Neutrophil (primary cell): ENCODE measurements around the gene PRKRA.
"Not testable (repeated sequence)": the region's sequence is repeated elsewhere in the genome, so short reads cannot be mapped to it uniquely, and the experiment has no call there.

Experiments
- H3K27ac ChIP-seq: fragments of 200-600 bp; sonication (generic); 2 replicates; pipeline ENCODE4 v1.5.1; 2016; ENCODE audit warnings: mild to moderate bottlenecking, moderate library complexity
- H3K27me3 ChIP-seq: fragments of 200-600 bp; sonication (generic); 2 replicates; pipeline ENCODE4 v1.6.0; 2016; ENCODE audit warnings: mild to moderate bottlenecking
- H3K36me3 ChIP-seq: fragments of 200-600 bp; sonication (generic); 2 replicates; pipeline ENCODE4 v1.5.1; 2017
- H3K4me1 ChIP-seq, 2 experiments: fragments of 200-600 bp in 1 of 2; sonication (generic) in 1 of 2; 1 replicate in 1 of 2; 2 replicates in 1 of 2; pipeline versions ENCODE4 v1.5.1 to v1.6.1; 2013 to 2016; ENCODE audit warnings: low read depth in 1 of 2, low read length in 1 of 2, mild to moderate bottlenecking in 1 of 2, moderate library complexity in 1 of 2; ENCODE audit not compliant: control insufficient read depth in 1 of 2, insufficient read depth in 1 of 2
- H3K4me3 ChIP-seq, 2 experiments: fragments of 200-600 bp in 1 of 2; sonication (generic) in 1 of 2; 1 replicate in 1 of 2; 2 replicates in 1 of 2; pipeline ENCODE4 v1.5.1; 2013 to 2016; ENCODE audit warnings: low read depth in 1 of 2, low read length in 1 of 2, mild to moderate bottlenecking in 1 of 2, moderate library complexity in 1 of 2
- H3K9me3 ChIP-seq: fragments of 200-600 bp; sonication (generic); 2 replicates; pipeline ENCODE4 v1.5.1; 2016
- TF ChIP-seq, protein P1 (sequence below): fragments of 200-600 bp; sonication (generic); IDR thresholded peaks from 2 replicates; pipeline ENCODE4 v1.5.1; 2016; ENCODE audit warnings: antibody characterized with exemption

The PRKRA gene

DNA sequence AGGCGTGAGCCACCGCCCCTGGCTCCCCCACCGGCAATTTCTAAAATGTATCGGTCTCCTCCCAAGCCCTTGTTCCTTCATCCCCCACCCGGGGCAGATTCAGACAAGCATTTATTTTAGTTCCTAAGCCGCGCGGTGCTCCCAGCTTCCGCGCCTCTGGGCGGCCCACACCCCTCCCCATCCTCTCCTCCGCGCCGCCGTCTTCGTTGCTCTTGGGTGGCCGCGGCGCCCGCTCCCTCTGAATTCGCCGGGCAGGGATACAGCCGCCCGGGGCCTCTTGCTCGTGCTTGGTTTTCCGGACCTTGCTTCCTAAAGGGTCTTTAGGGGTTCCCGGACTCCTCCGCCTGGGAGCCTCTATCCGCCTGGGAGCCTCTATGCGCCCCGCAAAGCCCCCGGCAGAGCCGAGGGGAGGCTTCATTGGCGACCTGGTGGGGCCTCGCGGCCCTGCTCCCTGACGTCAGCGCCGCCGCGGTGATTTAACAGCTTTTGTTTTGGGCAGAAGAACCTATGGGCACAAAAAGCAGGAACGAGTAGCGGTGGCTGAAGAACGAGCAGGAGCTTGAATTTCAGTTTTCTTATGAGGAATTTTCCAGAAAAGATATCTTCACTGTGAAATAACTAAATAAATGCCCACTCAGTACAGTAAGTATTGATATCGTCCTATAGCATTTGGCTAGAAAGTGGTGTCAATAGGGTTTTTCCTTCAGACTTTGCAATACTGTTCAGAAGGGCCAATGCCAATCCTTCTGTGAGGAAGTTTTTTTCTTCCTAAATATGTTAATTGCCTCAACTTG lies 37.3 kb downstream of the PRKRA start:
- Histone ChIP-seq H3K36me3 (no peaks in the 10 kb centered on the region), H3K27ac (peak overlapping the region; percentile 78), H3K4me1 (peaks cover 17 to 19% of the 10 kb centered on the region in 2 experiments), H3K4me3 (peak overlapping the region; percentile 59 to 65), H3K27me3 (no peaks in the 10 kb centered on the region), H3K9me3 (no peaks in the 10 kb centered on the region)
- TF ChIP-seq, protein P1, sequence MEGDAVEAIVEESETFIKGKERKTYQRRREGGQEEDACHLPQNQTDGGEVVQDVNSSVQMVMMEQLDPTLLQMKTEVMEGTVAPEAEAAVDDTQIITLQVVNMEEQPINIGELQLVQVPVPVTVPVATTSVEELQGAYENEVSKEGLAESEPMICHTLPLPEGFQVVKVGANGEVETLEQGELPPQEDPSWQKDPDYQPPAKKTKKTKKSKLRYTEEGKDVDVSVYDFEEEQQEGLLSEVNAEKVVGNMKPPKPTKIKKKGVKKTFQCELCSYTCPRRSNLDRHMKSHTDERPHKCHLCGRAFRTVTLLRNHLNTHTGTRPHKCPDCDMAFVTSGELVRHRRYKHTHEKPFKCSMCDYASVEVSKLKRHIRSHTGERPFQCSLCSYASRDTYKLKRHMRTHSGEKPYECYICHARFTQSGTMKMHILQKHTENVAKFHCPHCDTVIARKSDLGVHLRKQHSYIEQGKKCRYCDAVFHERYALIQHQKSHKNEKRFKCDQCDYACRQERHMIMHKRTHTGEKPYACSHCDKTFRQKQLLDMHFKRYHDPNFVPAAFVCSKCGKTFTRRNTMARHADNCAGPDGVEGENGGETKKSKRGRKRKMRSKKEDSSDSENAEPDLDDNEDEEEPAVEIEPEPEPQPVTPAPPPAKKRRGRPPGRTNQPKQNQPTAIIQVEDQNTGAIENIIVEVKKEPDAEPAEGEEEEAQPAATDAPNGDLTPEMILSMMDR = no peak

DNA sequence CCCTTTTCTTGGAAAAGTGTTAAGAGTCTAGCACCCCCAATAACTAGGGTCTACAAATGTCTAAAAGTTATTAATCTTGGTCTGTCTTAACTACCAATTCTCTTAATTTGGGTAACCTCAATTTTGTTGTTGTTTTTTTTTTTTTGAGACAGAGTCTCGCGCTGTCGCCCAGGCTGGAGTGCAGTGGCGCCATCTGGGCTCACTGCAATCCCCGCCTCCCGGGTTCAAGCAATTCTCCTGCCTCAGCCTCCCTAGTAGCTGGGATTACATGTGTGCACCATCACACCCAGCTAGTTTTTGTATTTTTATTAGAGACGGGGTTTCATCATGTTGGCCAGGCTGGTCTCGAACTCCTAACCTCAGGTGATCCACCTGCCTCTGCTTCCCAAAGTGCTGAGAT lies 38.5 kb downstream of the PRKRA start:
- H3K27ac ChIP-seq, H3K27me3 ChIP-seq, H3K4me3 ChIP-seq, H3K36me3 ChIP-seq, H3K9me3 ChIP-seq: not testable (repeated sequence)
- peaks cover 17 to 19% of the 10 kb centered on the region in 2 experiments for H3K4me1 ChIP-seq

DNA sequence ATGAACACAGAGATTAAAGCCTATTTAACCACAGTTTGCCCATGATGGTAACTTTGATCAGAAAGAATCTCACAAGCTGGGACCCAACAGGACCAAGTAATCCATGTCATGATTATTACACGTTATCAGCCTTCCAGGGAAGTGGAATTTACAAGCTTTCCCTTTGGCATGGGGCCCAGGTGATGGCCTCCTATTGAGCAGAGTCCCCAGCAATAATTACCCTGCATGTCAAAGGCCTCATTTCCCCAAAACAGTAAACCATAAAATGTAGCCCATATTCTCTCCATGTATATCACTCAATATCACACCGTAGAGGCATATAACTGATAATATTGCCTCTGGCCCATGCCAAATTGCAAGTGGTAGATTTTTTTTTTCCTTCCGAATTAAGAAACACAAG lies 38.9 kb downstream of the PRKRA start:
- no peak overlapping the region for H3K4me3 ChIP-seq
- no peak overlapping the region for H3K27ac ChIP-seq
- no peaks in the 10 kb centered on the region for H3K27me3 ChIP-seq
- no peaks in the 10 kb centered on the region for H3K9me3 ChIP-seq
- no peaks in the 10 kb centered on the region for H3K36me3 ChIP-seq
- peaks cover 17 to 19% of the 10 kb centered on the region in 2 experiments for H3K4me1 ChIP-seq
- TF ChIP-seq, protein P1 = no peak

DNA sequence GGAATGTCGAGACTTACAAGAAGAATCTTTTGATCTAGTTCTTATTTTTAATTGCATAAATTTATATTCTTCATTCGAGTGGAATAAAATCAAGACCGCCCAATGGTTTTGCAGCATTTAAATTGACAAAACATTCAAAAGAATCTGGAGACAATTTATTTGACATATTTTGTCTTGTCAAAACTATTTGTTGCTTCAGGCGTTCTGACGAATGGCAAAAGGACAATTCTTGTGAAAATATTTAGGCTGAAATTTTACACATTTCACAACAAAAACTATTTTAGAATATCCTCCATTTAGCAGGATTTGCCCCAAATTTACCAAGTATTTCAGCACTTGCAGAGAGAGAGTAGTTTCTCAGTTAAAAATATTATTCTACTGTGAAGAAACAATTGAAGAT lies 41.7 kb downstream of the PRKRA start:
- no peaks in the 10 kb centered on the region for H3K9me3 ChIP-seq
- H3K27me3 ChIP-seq = no peaks in the 10 kb centered on the region
- peaks cover 11% of the 10 kb centered on the region in 2 experiments for H3K4me1 ChIP-seq
- no peak overlapping the region for H3K4me3 ChIP-seq
- TF ChIP-seq, protein P1 = no peak
- no peak overlapping the region for H3K27ac ChIP-seq
- no peaks in the 10 kb centered on the region for H3K36me3 ChIP-seq

DNA sequence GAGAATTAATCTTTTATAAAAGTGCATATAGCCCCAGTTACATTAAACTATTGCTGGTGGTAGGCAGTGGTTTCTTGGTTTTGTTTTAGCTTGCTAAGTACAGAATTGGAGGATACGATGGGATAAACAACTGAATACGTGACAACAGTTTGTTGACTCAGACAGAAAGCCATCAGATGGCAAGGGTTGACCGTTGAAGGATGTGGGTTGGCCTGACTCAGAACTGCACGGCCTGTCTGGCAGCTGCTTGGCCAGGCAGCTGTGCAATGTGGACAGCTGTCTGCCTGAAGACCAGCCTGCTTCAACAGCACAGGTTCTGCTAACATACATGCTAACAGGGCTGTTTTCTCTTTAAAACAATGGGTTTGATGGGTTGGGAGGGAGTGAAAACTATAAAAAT lies 46.6 kb downstream of the PRKRA start:
- Histone ChIP-seq H3K4me3 (no peak overlapping the region), H3K27ac (no peak overlapping the region), H3K4me1 (no peaks in the 10 kb centered on the region), H3K36me3 (no peaks in the 10 kb centered on the region), H3K9me3 (no peaks in the 10 kb centered on the region), H3K27me3 (no peaks in the 10 kb centered on the region)
- TF ChIP-seq, protein P1 = no peak

DNA sequence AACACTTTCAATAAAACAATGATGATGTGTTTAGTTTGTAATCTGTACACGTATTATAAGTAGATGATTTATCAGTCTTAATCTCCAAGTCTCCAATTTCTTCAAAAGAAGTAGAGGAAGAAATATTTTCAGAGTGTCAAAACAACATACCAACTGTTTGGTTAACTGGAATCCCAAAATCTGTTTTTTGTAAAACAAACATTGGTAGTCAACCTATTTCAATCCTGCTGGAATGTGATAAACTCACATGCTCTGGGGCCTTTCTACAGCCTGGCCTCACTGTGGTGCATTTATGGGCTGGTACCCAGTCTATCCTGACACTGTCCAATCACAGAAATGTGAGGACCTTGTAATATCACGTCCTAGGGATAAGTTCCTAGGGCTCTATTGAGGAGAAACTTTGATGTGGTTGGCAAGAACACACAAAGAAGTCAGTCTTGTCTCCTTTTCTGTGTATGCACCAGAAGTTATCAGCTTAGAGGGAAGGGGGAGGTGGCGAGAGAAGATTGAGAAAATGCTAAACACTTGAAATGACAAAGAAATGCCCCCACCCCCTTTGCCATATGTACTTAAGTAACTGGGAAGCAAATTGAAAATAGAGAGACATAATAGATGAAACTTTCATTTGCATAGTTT lies 47.2 kb downstream of the PRKRA start:
- H3K9me3 ChIP-seq = no peaks in the 10 kb centered on the region
- TF ChIP-seq, protein P1 = no peak
- H3K4me3 ChIP-seq = no peak overlapping the region
- no peaks in the 10 kb centered on the region for H3K4me1 ChIP-seq
- H3K27me3 ChIP-seq = no peaks in the 10 kb centered on the region
- no peaks in the 10 kb centered on the region for H3K36me3 ChIP-seq
- H3K27ac ChIP-seq = no peak overlapping the region
